IMR-90 (cell line): ENCODE measurements around the gene FOXK2. TPM values are rescaled to one million over a fixed set of nuclear protein-coding genes. Genes with fewer than 3 reads are reported as not detected.

Source experiments
- ATAC-seq: fragments of 200-7000 bp; cut with Tn5 transposase; 2 replicates; pipeline ENCODE4 v1.9.1; 2020; ENCODE audit warnings: low read depth, mild to moderate bottlenecking, moderate library complexity
- BruUV-seq: library from RNA; stranded (reverse); fragments of 400-500 nt; replicated peaks from 2 replicates; lab custom pipeline; 2021; lab: Mats Ljungman, UMichigan
- CTCF ChIA-PET: fragments of 300-600 bp; formaldehyde crosslinking; extraction: SDS; loops from one replicate; lab custom pipeline; 2021; ENCODE audit warnings: antibody characterized with exemption; lab: Yijun Ruan, JAX
- POLR2A ChIA-PET: fragments of 300-600 bp; sonication (Branson Sonifier 250); formaldehyde crosslinking; loops from one replicate; lab custom pipeline; 2022; ENCODE audit warnings: antibody characterized with exemption; ENCODE audit not compliant: unreplicated experiment; lab: Charles Lee
- DNase-seq: peaks from one replicate; pipeline ENCODE4 v3.0.0; 2013
- H2AFZ ChIP-seq: replicated peaks from 2 replicates; pipeline ENCODE3; 2013; ENCODE audit warnings: low read length, mild to moderate bottlenecking; ENCODE audit not compliant: poor library complexity
- H2AK5ac ChIP-seq: 2 replicates; pipeline ENCODE4 v1.6.1; 2013; ENCODE audit warnings: low read depth, low read length, inconsistent platforms
- H2AK9ac ChIP-seq: replicated peaks from 2 replicates; pipeline ENCODE3; 2013; ENCODE audit warnings: mild to moderate bottlenecking, low read depth, low read length, moderate library complexity; ENCODE audit not compliant: poor library complexity
- H2BK120ac ChIP-seq: 2 replicates; pipeline ENCODE4 v1.6.1; 2013; ENCODE audit warnings: low read depth, low read length, inconsistent platforms
- H2BK15ac ChIP-seq: 3 replicates; pipeline ENCODE4 v1.6.1; 2013; ENCODE audit warnings: low read depth, low read length, inconsistent platforms
- H2BK20ac ChIP-seq: 2 replicates; pipeline ENCODE4 v1.6.1; 2013; ENCODE audit warnings: low read depth, mild to moderate bottlenecking, inconsistent platforms, low read length, moderate library complexity
- H2BK5ac ChIP-seq: 2 replicates; pipeline ENCODE4 v1.6.1; 2013; ENCODE audit warnings: mild to moderate bottlenecking, low read depth, low read length, inconsistent platforms; ENCODE audit not compliant: poor library complexity, severe bottlenecking
- H3K14ac ChIP-seq: replicated peaks from 2 replicates; pipeline ENCODE4 v1.6.1; 2013; ENCODE audit warnings: low read depth, low read length, inconsistent platforms
- H3K18ac ChIP-seq: 2 replicates; pipeline ENCODE4 v1.6.1; 2013; ENCODE audit warnings: low read depth, low read length, control low read depth
- H3K23ac ChIP-seq: 2 replicates; pipeline ENCODE4 v1.6.1; 2013; ENCODE audit warnings: low read depth, low read length, inconsistent platforms
- H3K27ac ChIP-seq: 2 replicates; pipeline ENCODE4 v1.5.1; 2013; ENCODE audit warnings: mild to moderate bottlenecking, control low read depth, low read length; ENCODE audit not compliant: insufficient read depth
- H3K27me3 ChIP-seq: 2 replicates; pipeline ENCODE4 v1.6.1; 2013; ENCODE audit warnings: low read length; ENCODE audit not compliant: control insufficient read depth, insufficient read depth
- H3K36me3 ChIP-seq: 2 replicates; pipeline ENCODE4 v1.6.1; 2013; ENCODE audit warnings: low read length, mixed read lengths; ENCODE audit not compliant: control insufficient read depth, insufficient read depth
- H3K4ac ChIP-seq: 2 replicates; pipeline ENCODE4 v1.6.1; 2013; ENCODE audit warnings: low read depth, low read length, inconsistent platforms
- H3K4me1 ChIP-seq: 2 replicates; pipeline ENCODE4 v1.6.1; 2013; ENCODE audit warnings: low read length, mixed read lengths; ENCODE audit not compliant: control insufficient read depth, insufficient read depth
- H3K4me2 ChIP-seq: 2 replicates; pipeline ENCODE4 v1.6.1; 2013; ENCODE audit warnings: low read depth, mild to moderate bottlenecking, control low read depth, low read length, moderate library complexity
- H3K4me3 ChIP-seq: 2 replicates; pipeline ENCODE4 v1.5.1; 2013; ENCODE audit warnings: low read depth, mild to moderate bottlenecking, control low read depth, low read length, moderate library complexity; ENCODE audit not compliant: insufficient read depth
- H3K56ac ChIP-seq: 2 replicates; pipeline ENCODE4 v1.6.1; 2013; ENCODE audit warnings: low read length, inconsistent platforms; ENCODE audit not compliant: insufficient read depth; ENCODE audit errors: extremely low read depth
- H3K79me1 ChIP-seq, 2 experiments: 2 replicates each; pipeline ENCODE4 v1.6.1; 2013; ENCODE audit warnings: low read length in 2 of 2, inconsistent platforms in 1 of 2, low read depth in 1 of 2
- H3K9ac ChIP-seq: 2 replicates; pipeline ENCODE4 v1.6.1; 2013; ENCODE audit warnings: low read depth, low read length, control low read depth
- H3K9me1 ChIP-seq: 2 replicates; pipeline ENCODE4 v1.6.1; 2013; ENCODE audit warnings: low read length, inconsistent platforms; ENCODE audit not compliant: insufficient read depth
- H3K9me3 ChIP-seq: 2 replicates; pipeline ENCODE4 v1.6.1; 2013; ENCODE audit warnings: low read length; ENCODE audit not compliant: control insufficient read depth, insufficient read depth
- H4K20me1 ChIP-seq: 2 replicates; pipeline ENCODE4 v1.6.1; 2013; ENCODE audit warnings: low read length, inconsistent platforms; ENCODE audit not compliant: insufficient read depth
- H4K5ac ChIP-seq: 2 replicates; pipeline ENCODE4 v1.6.1; 2013; ENCODE audit warnings: mild to moderate bottlenecking, low read depth, low read length, control low read depth
- H4K8ac ChIP-seq, 2 experiments: 2 replicates each; pipeline ENCODE4 v1.6.1; 2013; ENCODE audit warnings: low read depth in 2 of 2, low read length in 2 of 2, control low read depth in 1 of 2, inconsistent platforms in 1 of 2
- H4K91ac ChIP-seq: 2 replicates; pipeline ENCODE4 v1.6.1; 2013; ENCODE audit warnings: low read depth, low read length, inconsistent platforms; ENCODE audit not compliant: insufficient read depth
- BHLHE40 ChIP-seq: fragments of 150-350 bp; IDR thresholded peaks from 2 replicates; pipeline ENCODE4 v1.6.1; 2016; ENCODE audit warnings: mild to moderate bottlenecking, low read depth, low read length
- WGBS, 2 experiments: methylation state at CpG; one replicate each; pipeline versions ENCODE4 v1.1.5 to v1.1.7; 2013; ENCODE audit warnings: missing lambda C conversion rate in 2 of 2; ENCODE audit not compliant: insufficient read length in 1 of 2; ENCODE audit errors: extremely low coverage in 2 of 2; 5-methylcytosine and 5-hydroxymethylcytosine counted together
- dilution Hi-C: fragments of 300-500 bp; cut with HindIII; formaldehyde crosslinking; loops from one replicate; pipeline ENCODE4 v1.14.3; 2018; ENCODE audit warnings: low sequenced_read_pairs; ENCODE audit not compliant: unreplicated experiment
- in situ Hi-C: fragments of 300-500 bp; cut with MboI; formaldehyde crosslinking; loops from 3 replicates; pipeline ENCODE4 v1.14.3; 2019; ENCODE audit warnings: low sequenced_read_pairs, inconsistent platforms, mixed read lengths
- intact Hi-C: fragments of 100-400 bp; cut with micrococcal nuclease; formaldehyde crosslinking; loops from 2 replicates; pipeline ENCODE4 v1.10.0; 2022
- polyA plus RNA-seq, 3 experiments: library from polyadenylated mRNA; depleted of rRNA; stranded (reverse); fragments of >200 nt; gene quantifications; 2 replicates each; pipeline ENCODE4 v1.2.3, GENCODE V29; 2012; ENCODE audit warnings: low replicate concordance in 1 of 3
- total RNA-seq: library from RNA; depleted of rRNA; stranded (reverse); fragments of >200 nt; gene quantifications from 2 replicates; pipeline ENCODE4 v1.2.3, GENCODE V29; 2012

Gene FOXK2
- total and polyA plus RNA-seq, 2 of the 4 experiments (the other 2 are of a cell fraction), result 12.5 to 20.0 TPM

DNA sequence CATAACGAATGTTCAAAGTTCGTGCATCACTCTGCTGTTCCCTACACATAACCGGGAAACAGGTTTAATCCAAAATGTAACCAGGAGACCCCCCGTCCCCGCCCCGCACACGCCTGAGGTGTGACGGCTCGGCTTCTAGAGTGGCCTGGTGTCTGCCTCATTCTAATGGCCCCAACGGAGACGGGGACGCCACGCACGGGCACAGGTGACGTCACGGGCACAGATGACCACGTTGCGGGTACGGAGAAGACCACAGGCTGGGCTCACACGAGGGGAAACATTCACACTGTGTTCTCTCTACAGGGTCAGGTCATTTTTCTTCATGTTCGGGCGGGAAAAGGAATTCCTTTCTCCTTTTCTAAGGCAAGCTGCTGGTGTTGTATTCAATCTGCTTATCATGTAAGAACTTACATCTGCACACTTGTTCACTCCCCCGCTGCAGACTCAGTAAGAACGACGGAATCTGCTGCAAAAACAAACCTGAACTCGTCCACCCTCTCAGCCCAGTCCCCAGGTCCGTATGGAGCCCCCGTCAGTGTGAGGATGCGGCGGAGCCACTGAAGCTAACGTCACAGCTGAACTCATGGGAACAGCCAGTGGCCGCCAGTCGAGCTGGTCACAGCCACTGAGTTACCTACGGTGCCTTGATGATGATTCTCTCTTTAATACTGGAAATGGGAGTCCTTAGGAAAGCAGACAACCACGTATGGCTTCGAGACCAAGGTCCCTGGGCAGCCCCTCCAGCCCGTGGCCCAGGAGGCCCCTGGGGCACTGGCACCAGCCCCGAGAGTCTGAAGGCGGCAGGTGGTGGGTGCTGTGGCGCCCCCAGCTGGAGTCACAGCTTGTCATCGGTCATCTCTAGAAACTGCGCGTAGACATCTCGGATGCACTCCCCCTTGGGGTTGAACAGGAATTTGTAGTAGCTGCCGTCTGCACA lies 95.8 kb downstream of the FOXK2 start:
- Histone ChIP-seq H2AK5ac (no peak overlapping the region), H4K20me1 (no peaks in the 10 kb centered on the region; the same call in 1 of the 2 replicates), H2AFZ (no peak overlapping the region), H4K91ac (no peak overlapping the region), H4K5ac (no peak overlapping the region), H3K23ac (no peak overlapping the region), H3K14ac (no peak overlapping the region), H3K9me3 (no peaks in the 10 kb centered on the region), H3K4me1 (peaks cover 3% of the 10 kb centered on the region), H3K4me3 (no peak overlapping the region), H3K4me2 (no peak overlapping the region), H3K9me1 (no peaks in the 10 kb centered on the region), H3K18ac (no peak overlapping the region), H3K9ac (no peak overlapping the region), H3K56ac (no peak overlapping the region), H2BK5ac (no peak overlapping the region), H3K79me1 (peaks cover 7 to 14% of the 10 kb centered on the region in 2 experiments; a peak in 3 of 4 replicates), H2BK15ac (no peak overlapping the region), H2BK120ac (no peak overlapping the region), H3K36me3 (peaks cover 55% of the 10 kb centered on the region), H3K4ac (no peak overlapping the region), H2BK20ac (no peak overlapping the region), H2AK9ac (no peak overlapping the region), H4K8ac (no peak overlapping the region), H3K27ac (no peak overlapping the region), H3K27me3 (no peaks in the 10 kb centered on the region)
- in situ Hi-C loops (no loop called here), intact Hi-C loops (no loop called here), dilution Hi-C loops (no loop called here)
- ChIA-PET POLR2A (no interaction called here), CTCF (no interaction called here)
- TF ChIP-seq BHLHE40, result no peak
- WGBS, 2 experiments, result 92% methylated on average over 26 of the region's 45 CpGs; no CpG with 5 or more reads in 1 of the 2 experiments
- BruUV-seq, result TSS peak; percentile 96
- DNase-seq (no peak), ATAC-seq (no peak)
